ENCODE data around the gene FERMT2. TPM values are rescaled to one million over a fixed set of nuclear protein-coding genes. Genes with fewer than 3 reads are reported as not detected.
"Not testable (repeated sequence)": the region's sequence is repeated elsewhere in the genome, so short reads cannot be mapped to it uniquely, and the experiment has no call there.

The FERMT2 gene
- total RNA-seq, 6 experiments from 2014 or later: 40.4 to 64.5 (median 53.3) TPM

GRCh38 chr14:52871606-52872005, 79.2 kb downstream of the FERMT2 start:
- peaks cover 0 to 27% (median 4%) of the 10 kb centered on the region in 4 donors for H3K4me1 ChIP-seq
- intact Hi-C loops (cut with DNase I): no loop called here
- WGBS (ENCODE audit: insufficient coverage, low coverage, low lambda C conversion rate, missing lambda C conversion rate): 79% methylated on average over 3 of the region's 3 CpGs
- H3K9me3 ChIP-seq: no peaks in the 10 kb centered on the region
- H3K27me3 ChIP-seq: no peaks in the 10 kb centered on the region
- H3K4me3 ChIP-seq: no peak overlapping the region
- ATAC-seq (no peak), DNase-seq (no peak)
- peaks cover 0 to 80% (median 26%) of the 10 kb centered on the region in 4 donors for H3K36me3 ChIP-seq
- TF ChIP-seq POLR2A (IDR thresholded peaks at IDR 0.05): no peak
- TF ChIP-seq, protein P1, sequence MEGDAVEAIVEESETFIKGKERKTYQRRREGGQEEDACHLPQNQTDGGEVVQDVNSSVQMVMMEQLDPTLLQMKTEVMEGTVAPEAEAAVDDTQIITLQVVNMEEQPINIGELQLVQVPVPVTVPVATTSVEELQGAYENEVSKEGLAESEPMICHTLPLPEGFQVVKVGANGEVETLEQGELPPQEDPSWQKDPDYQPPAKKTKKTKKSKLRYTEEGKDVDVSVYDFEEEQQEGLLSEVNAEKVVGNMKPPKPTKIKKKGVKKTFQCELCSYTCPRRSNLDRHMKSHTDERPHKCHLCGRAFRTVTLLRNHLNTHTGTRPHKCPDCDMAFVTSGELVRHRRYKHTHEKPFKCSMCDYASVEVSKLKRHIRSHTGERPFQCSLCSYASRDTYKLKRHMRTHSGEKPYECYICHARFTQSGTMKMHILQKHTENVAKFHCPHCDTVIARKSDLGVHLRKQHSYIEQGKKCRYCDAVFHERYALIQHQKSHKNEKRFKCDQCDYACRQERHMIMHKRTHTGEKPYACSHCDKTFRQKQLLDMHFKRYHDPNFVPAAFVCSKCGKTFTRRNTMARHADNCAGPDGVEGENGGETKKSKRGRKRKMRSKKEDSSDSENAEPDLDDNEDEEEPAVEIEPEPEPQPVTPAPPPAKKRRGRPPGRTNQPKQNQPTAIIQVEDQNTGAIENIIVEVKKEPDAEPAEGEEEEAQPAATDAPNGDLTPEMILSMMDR (IDR thresholded peaks at IDR 0.05): no peak
- H3K27ac ChIP-seq: no peak overlapping the region

DNA sequence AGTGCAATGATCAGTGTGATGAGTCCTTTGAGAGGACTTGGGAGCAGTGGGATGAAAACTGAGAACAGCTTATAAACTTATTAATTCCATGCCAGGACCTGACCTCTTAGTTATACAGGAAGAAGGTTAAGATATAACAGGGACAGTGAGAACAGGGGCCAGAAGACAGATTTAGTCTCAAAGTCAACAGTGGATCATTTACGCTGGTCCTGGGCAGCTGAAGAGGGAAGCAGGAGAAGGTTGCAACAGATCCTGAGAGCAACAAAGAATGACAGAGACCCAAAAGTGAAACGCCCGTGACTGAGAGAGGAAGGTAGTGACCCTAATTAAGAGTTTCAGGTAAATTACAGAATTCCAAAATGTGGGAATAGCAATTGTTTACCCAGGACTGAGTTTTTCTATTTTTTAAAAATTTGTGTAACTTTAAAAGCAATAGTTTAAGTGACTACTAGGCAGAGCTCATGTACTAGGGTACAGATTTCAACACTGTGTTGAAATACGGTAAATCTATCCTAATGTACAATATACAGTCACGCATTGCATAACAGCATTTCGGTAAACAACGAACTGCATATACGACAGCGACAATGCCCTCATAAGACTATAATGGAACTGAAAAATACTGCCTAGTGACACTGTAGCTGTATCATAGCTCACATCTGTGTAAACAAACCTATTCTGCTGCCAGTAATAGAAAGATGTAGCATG, 81.8 kb downstream of the FERMT2 start:
- H3K9me3 ChIP-seq: no peaks in the 10 kb centered on the region
- peaks cover 0 to 75% (median 22%) of the 10 kb centered on the region in 4 donors for H3K36me3 ChIP-seq
- ATAC-seq (peak in 3 of 4 donors; percentile 28 to 60 (median 43)), DNase-seq (no peak)
- TF ChIP-seq POLR2A (IDR thresholded peaks at IDR 0.05): no peak
- TF ChIP-seq, protein P1 (IDR thresholded peaks at IDR 0.05): no peak
- H3K27me3 ChIP-seq: no peaks in the 10 kb centered on the region
- no peak overlapping the region for H3K4me3 ChIP-seq
- intact Hi-C loops (cut with DNase I): no loop called here
- H3K27ac ChIP-seq: peak overlapping the region in 1 of 3 donors; percentile 2
- 43% methylated on average over 9 of the region's 9 CpGs for WGBS (ENCODE audit: insufficient coverage, low coverage, low lambda C conversion rate, missing lambda C conversion rate)
- H3K4me1 ChIP-seq: peaks cover 0 to 19% (median 0%) of the 10 kb centered on the region in 4 donors

- H3K36me3 ChIP-seq: peaks cover 0 to 38% (median 4%) of the 10 kb centered on the region in 4 donors
- H3K4me3 ChIP-seq; DNase-seq; H3K27me3 ChIP-seq; H3K27ac ChIP-seq; ATAC-seq; intact Hi-C loops (cut with DNase I); H3K9me3 ChIP-seq: not testable (repeated sequence)
- 94% methylated on average over 3 of the region's 7 CpGs for WGBS (ENCODE audit: insufficient coverage, low coverage, low lambda C conversion rate, missing lambda C conversion rate)
- H3K4me1 ChIP-seq: peaks cover 0 to 23% (median 6%) of the 10 kb centered on the region in 4 donors
Measured at GRCh38 chr14:52864893-52865292, 86.0 kb downstream of the FERMT2 start.

DNA sequence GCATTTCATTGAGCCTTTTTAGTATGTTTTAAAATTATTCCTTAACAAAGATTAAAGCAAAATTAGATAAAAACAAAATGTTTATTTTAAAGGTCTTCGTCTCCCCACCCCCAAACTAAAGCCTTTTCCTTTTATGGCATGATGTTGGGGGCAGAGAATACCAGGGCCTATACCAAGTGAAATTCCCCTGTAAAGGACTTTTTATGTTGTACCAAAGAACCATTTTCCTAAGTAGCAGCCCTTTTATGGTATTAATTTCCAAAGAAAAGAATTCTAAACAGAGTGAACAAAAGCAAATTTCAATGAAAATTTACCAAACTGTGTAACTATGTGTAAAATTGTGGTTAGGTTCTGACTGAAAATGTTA, 87.5 kb downstream of the FERMT2 start:
- intact Hi-C loops (cut with DNase I): no loop called here
- H3K27me3 ChIP-seq: no peaks in the 10 kb centered on the region
- H3K4me3 ChIP-seq: no peak overlapping the region
- H3K36me3 ChIP-seq: peaks cover 0 to 30% (median 10%) of the 10 kb centered on the region in 4 donors
- DNase-seq (no peak), ATAC-seq (no peak)
- 83% methylated on average over 1 of the region's 1 CpG for WGBS (ENCODE audit: insufficient coverage, low coverage, low lambda C conversion rate, missing lambda C conversion rate)
- H3K4me1 ChIP-seq: peaks cover 0 to 16% (median 6%) of the 10 kb centered on the region in 4 donors
- no peak overlapping the region for H3K27ac ChIP-seq
- TF ChIP-seq, protein P1 (IDR thresholded peaks at IDR 0.05): no peak
- TF ChIP-seq POLR2A (IDR thresholded peaks at IDR 0.05): no peak
- H3K9me3 ChIP-seq: no peaks in the 10 kb centered on the region

DNA sequence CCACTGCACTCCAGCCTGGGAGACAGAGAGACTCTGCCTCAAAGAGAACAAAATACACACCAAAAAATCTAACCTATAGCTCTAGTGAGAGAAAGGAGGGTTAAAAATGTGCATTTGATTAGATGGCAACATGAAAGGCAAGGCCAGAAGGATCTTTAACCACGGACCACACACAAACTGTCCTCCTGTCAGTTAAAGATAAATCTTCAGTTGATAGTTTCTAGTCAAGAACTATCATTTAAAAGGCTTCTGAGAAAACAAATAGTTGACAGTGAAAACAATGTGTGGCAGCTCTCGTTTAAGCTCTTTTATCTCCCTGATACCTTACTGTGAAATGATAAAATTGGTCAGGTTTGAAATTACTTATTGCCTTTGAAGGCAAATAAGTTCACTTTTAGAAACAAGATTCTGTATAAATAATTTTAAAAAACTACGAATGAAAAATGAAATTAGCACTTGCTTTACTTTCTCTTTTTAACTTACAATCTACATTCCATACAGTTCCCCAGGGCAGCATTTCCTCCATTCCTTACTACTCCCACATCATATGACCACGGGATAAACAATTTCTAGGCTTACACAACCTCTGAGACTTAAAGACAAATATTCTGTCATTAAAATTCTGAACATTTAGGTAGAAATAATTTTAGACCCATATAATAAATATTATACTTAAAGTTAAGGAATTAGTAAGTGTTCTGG, 88.1 kb downstream of the FERMT2 start:
- Histone ChIP-seq H3K36me3 (peaks cover 0 to 33% (median 10%) of the 10 kb centered on the region in 4 donors), H3K4me3 (no peak overlapping the region), H3K9me3 (no peaks in the 10 kb centered on the region), H3K27ac (peak overlapping the region in 1 of 3 donors; percentile 11), H3K4me1 (peaks cover 0 to 16% (median 6%) of the 10 kb centered on the region in 4 donors), H3K27me3 (no peaks in the 10 kb centered on the region)
- DNase-seq: no peak
- 42% methylated on average over 4 of the region's 4 CpGs for WGBS (ENCODE audit: insufficient coverage, low coverage, low lambda C conversion rate, missing lambda C conversion rate)
- TF ChIP-seq, protein P1 (IDR thresholded peaks at IDR 0.05): no peak
- no peak for TF ChIP-seq POLR2A (IDR thresholded peaks at IDR 0.05)
- intact Hi-C loops (cut with DNase I): no loop called here
- peak in 1 of 4 donors; percentile 31 for ATAC-seq
